HG03442 (cell line): ENCODE measurements around the gene KLHL29.

ENCODE experiments used
- ATAC-seq: cut with Tn5 transposase; IDR thresholded peaks from one replicate; pipeline ENCODE4 v1.9.1; 2021; ENCODE audit warnings: mild to moderate bottlenecking, moderate library complexity; ENCODE audit not compliant: unreplicated experiment

Gene KLHL29

DNA sequence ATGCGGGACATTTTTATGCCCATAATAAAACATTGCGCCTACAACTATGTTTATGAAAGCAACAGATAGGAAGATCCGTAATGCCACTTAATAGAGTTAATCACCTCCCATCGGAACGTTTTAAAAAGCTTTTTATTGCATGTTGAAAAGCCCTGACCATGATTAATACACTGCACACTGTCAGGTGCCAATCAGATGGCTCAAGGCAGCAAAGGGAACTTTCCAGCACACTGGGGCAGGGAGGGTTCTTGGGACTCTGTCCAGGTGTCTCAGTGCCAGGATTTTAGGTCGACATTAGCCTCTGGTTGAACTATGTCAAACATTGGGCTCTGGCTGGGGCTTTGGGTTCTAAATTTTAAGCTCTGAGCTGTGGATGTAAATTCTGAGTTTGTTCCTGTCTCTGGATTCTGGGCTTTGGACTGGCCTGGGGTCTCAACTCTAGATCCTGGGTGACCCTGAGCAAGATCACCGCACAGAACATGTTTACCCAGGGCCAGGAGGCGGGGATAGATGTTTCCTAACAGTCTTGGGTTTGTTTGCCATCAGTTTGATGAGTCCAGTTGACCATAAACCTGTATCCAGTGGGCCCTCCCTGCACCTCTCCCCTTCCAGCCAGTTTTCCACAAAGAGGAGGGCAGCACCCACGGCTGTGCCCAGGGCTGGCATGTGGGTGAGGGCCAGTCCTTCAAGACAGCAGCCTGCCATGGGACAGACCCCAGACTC, 279.2 kb downstream of the KLHL29 start:
- no peak for ATAC-seq

DNA sequence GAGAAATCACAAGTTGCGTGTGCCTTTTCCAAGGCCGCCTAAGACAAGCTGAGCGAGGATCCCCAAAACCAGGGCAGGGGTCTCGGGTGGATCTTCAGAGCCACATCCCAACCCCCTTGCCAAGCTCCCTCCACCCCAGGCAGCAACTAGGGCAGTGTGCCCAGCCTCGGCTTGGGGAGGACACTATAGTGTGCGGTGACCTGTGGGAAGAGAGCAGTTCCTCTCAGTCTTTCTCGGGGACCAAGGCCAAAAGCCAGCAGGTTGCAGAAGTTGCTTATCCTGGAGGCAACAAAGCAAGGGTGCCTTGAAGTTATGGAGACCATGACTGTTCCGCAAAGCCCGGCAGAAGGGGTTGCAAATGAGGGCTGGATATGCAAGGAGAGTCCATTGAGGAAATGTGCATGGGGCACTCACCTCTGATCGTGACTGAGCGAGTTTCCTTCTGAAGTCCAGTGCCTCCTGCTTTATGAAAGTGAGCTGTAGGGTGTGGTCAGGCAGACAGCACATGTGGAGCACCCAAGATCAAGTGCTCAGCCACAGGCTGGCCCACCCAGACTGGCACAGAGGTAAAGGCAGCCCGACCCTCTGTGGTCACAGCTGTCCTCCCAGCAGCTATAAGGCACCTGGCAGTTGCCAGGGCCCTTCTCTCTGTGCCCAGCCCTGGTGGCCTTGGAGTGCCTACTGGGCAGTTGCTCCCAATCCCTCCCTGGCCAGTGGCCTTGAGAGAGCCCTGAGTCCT, 281.4 kb downstream of the KLHL29 start:
- ATAC-seq: no peak

DNA sequence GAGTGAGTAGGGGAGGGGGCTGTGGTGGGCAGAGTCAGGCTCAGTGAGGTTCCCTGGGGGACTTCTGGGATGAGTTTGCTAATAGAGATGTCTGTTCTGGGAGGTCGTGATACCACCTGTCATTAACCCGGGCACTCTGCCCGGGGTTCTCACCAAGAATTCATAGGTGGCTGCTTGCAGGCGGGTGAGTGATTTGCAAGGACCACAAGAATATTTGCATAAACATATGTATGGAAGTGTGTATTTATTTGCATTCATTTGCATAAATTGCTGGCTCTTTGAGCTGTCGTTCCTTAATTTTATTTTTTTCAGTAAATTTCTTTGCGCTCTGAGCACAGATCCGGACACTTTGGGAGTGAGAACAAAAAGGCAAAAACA, 282.0 kb downstream of the KLHL29 start:
- no peak for ATAC-seq

DNA sequence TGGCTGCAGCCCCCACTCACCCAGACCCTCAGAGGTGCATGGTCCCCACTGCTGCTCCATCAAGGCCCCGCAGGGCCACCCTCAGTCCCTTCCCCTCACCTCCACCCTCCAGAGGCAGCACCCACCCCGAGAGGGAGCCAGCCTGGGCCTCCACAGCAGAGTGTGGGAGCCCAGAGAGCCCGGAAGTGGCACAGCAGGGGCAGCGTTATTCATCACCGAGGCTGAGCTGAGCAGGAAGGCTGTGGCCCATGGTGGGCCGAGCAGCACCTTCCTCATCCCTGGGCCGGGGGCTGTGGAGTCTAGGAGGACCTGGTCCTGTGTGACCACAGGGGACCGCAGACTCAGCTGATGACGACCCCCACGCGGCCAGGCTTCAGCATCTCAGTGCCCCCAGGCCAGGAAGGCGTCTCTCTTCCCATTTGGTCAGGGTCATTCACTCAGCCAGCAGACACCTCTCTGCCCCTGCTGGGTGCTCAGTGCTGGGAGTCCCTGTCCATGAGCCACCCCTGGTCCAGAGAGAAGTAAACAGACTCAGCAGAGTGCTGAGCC, 283.9 kb downstream of the KLHL29 start:
- no peak for ATAC-seq

DNA sequence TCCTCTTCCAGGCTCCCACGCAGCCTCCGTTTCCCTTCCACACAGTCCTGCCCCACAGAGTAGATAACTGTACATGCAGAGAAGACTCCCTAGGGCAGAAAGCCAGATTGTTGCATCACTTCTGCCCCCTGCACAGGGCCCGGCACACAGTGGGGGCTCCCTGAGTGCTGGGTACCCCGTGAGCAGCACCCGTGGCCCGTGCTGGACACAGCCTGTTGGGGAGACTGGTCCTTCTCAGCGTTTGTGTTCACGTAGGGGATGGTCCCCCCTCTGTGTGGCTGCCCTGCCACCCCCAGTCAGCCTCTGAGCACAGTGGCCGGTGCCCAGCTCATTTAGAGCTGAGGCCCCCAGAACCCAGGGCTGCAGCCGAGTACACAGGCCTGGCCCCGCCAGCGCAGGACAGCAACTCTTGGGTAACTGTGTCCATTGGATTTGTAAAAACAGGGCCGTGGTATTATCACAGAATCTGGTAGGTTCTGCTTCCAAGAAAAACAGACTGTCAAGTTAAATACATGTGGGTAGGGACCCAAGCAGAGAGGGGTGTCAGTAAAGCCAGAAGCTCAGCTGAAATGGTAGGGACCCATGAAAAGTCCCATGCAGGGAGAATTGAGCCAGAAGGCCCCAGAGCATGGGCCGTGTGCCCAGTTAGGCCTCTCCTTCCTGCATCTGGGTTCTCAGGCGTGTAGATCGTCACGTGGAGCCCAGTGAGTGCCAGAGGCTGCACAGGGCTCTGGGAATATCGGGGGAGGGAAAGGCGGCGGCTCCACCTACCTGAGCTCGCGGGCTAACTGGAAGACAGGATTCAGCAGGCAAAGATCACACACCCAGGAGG, 284.6 kb downstream of the KLHL29 start:
- no peak for ATAC-seq

DNA sequence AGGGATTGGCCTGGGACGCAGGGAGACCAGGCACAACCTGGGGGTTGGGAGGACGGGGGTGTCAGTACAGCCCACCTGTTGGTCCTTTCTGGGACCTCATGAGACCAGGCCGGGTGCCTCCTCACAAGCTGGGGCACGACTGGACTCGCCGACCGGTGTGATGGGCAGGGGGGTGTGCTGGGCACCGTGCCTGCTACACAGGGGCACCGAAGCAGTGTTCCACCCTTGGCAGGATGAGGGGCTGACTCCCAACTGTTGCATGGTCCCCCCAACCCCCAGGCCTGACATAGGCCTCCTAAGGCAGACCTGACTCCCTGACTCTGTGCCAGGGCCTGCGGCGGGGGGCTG, 285.2 kb downstream of the KLHL29 start:
- ATAC-seq: no peak

DNA sequence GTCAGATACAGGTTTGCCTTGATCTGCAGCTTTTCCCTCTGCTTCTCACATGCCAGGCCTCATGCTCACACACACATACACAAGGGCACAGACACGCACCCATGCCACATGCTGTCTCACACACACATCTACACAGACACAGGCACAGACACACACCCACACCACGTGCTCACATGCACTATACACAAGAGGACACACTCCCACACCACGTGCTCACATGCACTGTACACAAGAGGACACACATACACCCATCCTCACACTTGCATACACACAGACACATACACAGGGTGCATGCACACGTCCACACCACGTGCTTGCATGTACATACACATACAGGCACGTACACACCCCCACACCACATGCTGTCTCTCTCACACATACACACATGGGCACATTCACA, 288.1 kb downstream of the KLHL29 start:
- ATAC-seq: no peak

DNA sequence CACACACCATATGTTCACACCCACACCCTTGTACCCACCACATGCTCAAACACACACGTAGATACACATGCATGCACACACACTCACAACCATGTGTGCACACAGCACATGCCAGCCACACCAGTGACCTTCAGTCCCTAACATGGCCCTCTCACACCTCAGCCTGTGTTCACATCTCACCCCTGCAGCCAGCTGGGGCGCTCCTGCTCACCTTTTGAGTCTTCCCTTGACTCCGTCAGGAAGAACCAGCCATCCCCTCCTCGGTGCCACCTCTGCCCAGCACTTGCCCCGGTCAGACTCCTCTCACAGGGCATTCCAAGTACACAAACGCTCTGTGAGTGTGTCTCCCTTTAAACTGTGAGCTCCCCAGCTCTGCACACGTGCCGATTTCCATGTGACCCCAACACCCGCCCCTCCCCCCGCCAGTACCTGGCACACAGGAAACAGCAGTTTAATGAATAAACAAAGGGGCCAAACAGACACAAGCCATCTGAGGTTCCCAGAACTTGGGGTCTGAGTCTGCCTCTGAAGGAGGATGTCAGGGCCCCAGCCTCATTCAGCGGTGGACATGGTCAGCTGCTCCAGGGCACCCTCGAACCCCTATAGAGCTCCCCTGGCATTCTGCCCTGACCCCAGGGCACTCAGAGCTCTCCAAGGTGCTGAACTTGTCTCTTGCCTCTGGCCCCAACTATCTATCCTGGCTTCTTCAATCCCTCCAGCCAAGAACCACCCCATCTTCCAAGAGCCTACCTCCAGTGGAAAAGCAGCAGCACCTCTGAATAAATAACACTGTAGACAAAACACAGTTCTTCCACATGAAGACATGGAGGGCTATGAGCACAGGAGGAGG, 289.1 kb downstream of the KLHL29 start:
- ATAC-seq: no peak

DNA sequence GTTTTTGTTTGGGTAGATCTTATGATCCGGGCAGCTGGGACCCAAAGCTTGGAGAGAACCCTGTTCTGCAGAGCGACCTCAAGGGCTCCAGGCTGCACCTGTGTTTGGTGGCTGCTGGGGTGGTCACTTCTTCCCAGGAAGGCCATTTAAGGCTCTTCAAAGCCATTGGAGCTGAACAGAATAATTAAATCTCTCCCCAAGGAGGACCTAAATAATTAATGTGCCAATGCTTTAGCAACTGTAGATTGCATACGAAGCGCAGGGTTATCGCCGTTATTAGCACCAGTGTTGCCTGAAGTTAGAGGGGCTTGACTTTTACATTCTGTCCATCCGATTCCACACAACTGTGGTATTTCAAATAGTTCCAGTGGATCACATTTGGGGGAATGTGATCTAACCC, 290.5 kb downstream of the KLHL29 start:
- ATAC-seq: no peak

DNA sequence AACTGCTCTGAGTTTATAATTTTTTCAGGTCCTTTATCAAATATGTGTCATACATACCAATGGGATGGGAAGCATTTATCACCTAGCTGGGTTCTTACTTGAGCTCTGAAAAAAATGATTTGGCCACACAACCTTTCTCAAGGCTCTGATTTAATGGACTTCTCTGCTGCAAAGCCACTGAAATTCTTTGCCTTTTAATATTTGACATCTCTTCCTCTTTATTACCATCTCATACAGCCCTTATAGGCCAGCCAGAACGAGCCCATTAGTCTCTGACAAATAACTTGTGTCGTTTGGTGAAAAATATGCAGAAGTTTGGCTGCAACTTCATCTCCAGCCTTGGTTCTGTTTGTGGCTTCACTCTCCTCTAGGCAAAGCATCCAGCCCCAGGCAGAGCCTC, 292.9 kb downstream of the KLHL29 start:
- ATAC-seq: no peak

DNA sequence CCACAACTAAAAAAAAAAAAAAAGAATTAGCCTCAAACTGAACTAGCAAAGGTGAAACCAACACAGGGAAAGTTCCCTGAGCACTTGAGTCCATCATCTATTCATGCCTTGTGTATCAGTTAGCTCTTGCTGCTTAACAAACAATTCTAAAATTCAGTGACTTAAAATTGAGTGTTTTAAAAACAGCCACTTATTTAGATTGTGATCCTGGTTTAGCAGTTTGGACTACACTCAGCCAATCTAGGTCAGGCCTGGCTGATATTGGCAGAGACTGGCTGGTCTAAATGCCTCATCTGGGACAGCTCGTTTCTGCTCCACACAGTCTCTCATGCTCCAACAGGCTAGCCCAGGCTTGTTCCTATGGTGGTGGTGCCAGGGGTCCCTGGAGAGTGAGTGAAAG, 294.1 kb downstream of the KLHL29 start:
- ATAC-seq: no peak

DNA sequence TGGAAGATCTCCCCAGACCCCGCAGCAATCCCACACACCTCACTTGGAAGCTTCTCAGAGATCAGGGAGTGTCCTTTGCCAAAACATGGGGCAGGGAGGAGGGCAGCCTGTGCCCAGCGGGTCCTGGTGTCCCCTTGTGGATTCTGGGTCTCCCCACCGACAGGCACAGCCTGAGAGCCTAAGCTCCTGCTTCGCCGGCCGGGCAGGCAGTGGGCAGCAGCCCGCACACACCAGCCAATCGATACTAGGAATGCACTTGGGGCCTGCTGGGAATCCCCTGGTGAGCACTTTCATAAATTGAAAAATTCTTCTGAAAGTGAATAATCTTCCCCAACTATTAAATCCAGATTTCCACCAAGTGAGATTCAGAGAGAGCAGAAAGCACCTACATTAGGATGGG, 296.0 kb downstream of the KLHL29 start:
- ATAC-seq: no peak

DNA sequence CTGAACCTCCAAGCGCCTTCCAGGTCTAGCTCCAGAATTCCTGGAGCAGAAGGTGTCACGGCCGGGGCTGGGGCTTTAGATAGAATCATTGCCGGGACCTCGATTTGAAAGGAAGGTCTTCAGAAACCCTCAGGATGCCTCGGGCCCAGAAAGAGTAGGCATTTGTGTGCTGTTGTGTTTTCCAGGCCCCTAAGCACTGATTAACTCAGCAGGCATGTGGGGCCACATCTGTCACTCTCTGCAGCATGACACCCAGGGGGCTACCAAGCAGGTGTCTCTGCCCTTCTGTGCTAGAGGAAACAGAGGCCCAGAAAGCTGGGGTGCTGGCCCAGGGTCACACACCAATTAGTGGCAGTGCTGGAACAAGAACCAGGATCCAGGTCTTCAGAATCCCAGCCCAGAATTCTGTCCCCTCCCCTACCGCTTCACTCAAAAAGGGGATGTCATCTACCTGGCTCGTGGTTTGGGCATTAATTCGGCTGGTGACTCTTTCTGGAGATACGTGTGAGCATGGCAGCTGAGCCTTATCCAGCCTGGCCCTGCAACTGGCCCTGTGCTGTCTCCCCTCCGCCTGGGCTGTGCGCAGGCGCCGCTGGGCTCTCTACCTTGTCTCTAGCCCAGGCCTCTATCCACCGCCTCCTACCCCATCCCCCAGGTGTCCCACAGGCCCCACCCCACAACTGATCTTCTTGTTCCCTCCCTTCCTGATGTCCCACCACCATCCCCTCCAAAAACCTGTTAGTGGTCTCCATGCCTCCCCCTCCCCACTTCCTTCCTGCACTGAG, 296.6 kb downstream of the KLHL29 start:
- ATAC-seq: no peak

DNA sequence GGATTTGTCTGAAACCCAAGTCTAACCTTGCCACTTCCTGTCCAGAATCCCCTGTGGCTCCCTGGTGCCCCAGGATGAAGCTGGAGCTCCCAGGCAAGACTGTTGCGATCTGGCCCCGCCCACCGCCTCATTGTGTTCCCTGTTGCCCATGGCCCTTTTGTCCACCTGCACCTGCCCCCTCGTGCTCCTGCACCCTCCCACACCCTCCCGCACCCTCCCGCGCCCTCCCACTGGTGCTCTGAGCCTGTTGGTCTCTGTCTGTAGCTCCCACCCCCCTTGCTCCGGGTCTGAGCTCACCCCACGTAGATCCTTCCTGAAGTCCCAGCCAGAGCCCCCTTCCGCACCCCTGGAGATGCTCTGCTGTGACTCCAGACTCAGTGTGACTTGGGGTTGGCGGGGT, 297.5 kb downstream of the KLHL29 start:
- no peak for ATAC-seq

DNA sequence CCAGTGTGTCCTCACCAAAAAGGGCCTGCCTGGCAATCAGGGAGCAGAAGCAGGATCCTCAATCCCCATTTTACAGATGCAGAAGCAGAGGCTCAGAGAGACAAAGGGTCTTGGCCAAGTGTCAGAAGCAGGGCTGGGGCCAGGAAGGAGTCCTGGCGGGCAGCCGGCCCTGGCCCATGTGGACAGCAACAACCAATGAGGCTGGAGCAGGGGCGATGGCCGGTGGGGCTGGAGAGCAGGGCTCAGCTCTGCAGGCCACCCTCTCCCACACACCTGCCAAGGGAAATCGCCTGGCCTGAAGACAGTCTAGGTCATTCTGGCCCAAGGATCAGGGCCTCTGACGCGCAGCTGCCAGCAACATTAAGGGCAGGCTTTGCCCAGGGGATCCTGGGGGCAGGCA, 298.0 kb downstream of the KLHL29 start:
- no peak for ATAC-seq

DNA sequence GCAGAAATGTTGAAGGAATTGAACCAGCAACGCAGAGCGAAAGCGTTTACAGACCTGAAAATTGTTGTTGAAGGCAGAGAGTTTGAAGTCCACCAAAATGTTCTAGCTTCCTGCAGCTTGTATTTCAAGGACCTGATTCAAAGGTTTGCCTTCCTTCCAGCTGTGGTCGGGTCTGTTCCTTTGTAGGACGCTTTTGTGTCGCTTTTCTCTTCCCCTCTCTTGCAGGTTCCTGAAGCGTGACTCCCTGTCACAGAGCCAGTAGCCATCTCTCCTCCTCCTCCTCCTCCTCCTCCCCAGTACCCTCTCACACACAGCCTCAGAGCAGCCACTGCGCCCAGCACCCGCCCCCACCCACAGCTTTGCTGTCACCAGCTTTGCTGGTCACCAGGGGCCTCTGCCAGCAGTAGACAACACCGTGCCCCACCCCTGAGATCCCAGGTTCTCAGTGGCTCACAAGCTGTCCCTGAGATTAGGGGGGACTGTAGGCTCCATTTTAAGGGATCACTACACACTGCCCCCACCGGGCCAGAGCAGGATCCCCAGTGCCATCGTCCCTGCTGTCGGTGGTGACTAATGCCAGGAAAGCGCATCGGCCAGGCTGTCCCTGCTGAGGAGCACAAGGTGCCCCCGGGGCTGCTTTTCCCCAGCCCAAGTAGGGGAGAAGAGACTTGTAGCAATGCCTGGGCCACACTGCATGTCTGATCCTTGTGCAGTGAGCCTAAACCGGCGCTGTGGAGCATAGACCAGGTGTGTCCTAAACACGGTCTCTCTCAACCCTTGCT, 299.6 kb downstream of the KLHL29 start:
- ATAC-seq: no peak

DNA sequence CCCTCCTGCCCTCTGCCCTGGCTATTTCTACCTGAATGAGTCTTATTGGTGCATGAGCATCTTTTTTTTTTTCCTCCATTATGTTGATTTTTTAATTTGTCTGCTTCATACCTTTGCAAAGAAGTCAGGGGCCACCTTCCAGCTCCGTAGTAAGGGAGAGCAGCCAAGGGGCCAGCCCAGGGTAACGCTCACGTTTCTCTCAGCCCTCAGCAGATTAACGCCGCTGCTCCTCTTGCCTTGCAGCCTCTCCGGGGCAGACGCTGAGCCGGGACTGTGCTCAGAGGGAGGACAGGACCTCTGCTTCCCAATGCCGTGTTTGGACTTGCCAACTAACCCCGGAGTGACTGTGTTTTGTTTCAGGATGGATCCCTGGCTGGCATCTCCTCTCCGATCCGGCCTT, 300.2 kb downstream of the KLHL29 start:
- ATAC-seq: no peak

DNA sequence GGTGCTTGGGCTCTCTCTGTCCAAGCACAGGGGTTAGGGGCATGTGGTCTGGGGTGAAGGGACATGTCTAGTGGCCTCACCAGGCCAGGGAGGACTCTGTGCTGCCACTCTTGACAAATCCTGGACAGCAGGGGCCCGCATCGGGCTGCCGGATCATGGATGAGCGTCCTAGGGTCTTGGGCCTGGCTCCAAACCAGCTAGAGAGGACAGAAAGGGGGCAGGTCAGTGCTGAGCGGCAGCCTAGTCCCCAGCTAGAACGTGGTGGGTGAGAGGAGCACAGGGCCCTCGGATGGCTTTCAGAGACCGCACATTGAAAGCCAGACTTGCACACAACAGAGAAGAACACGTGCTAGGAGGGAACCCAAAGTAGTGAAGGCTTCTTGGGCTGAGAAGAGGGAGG, 300.7 kb downstream of the KLHL29 start:
- no peak for ATAC-seq

DNA sequence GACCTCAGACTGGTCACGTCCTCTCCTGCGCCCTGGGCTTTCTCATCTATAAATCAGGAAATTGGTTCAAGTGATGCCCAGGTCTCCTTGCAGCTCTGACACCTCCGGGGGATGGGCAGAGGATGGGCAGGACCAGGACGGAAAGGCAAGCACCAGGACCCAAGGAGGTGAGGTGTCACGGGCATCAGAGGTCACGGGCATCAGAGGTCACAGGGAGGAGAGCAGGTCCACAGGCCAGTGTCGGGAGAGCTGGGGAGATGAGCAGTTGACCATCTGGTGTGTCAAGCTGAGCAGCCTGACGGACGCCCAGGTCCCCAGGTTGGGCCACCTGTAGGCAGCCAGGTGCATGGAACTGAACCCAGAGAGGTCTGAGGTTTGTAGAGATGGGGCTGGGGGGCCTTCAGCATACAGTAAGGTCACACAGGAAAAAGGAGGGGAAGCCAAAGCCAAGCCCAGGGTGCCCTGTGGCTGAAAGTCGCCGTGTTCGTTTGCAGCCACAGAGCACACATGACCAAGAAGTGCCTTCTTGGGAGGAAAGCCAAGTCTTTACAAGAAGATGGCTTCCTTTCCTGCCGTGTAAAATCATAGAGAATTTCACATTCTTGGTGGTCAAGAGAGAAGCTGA, 301.5 kb downstream of the KLHL29 start:
- no peak for ATAC-seq
